ENCODE data around the gene NR2C2.
"Not testable (repeated sequence)": the region's sequence is repeated elsewhere in the genome, so short reads cannot be mapped to it uniquely, and the experiment has no call there.

The NR2C2 gene

DNA sequence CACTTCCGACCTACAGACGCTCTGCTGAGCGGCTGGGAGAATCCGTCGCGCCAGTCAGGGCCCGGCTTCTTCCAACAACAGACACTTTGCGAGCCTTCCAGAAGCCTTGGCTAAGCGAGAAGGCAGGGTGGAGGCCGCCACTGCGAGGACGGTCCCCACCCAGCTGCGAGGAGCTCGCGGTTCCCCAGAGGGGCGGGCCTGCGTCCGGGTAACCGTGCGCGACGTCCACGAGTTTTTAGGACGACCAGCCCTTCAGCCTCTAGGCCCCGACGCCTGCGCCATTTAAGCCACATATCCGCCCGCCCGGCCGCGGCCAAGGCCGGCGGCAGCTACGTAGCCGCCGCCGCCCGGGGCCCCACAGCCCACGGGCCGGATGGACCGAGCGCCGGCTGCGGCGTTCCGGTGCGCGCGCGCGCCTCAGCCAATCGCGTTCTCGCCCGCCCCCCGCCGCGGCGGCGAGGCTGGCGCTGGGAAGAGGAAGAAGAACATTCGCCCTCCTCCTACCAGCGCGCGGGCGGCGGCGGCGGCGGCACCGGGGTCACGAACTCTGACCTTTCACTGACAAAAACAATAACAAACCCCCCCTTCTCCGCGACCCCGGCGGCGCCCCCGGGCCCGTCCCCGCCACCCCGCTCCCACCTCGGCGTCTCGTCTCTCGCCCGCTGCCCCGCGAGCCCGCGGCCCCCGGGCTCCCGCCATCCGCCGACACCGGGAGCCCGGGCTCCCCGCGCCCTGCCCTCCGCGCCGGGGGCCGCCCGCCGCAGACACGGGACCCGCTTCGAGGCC, at the start of gene NR2C2:
Gene NR2C2, plus strand, starts transcription at position 484 of the 786 bp plus-strand sequence. CDS start 56,332 bp downstream, outside the sequence.
- peak; percentile 85 for DNase-seq
- in situ Hi-C loops (cut with MboI; ENCODE audit: low pct_unique_long_range_greater_than_20kb, low sequenced_read_pairs) = loop anchor here (25.0 kb wide), 1 partner anchor 465 kb away; no protein-coding TSS in a partner anchor

DNA sequence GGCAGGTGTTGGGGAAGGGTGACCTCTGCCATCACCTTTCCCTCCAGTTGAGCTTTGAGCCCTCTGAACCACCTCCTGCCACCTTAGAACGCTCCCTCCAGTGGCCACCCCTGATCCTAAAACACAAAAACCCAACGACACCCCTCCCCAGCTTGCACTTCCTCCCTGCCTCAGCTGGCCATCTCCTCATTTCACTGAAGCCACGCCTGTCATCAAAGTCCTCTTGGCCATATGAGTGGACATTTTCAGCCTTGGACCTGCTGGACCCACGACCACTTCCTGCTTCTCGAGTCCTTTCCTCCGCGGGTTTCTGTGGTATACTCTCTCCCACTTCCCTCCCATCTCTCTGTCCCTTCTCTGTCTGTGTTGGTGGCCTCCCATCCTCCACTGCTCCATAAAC, 48.5 kb upstream of the NR2C2 start:
- no peak for DNase-seq
- in situ Hi-C loops (cut with MboI; ENCODE audit: low pct_unique_long_range_greater_than_20kb, low sequenced_read_pairs) = no loop called here

DNA sequence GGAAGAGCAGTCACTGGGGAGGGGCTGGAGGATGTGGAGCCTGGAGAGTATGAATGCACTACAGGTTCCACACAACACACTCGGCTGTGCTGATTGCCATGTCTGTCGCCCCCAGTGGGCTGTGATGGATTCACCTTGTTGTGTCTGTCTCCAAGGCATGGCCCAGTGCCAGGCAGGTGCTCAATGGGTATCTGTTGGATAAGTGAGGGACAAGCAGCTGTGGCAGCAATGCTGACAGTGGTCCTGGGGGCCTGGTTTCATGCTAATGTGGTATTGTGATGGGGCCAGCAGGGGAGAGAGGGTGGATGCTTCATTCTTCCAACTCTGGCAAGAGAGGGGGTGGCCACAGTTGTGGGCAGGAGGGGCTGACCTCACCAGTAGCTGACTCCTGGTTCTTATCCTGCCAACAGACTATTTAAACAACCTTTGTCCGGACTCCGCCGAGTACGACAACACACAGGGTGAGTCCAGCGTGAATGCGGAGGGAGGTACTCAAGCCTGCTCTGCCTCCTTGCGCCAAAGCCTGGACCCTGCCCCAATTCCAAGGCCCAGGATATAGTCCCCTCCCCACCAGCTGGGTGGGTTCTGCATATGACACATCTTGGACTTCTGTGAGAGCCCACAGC, 47.3 kb upstream of the NR2C2 start:
- DNase-seq = no peak
- in situ Hi-C loops (cut with MboI; ENCODE audit: low pct_unique_long_range_greater_than_20kb, low sequenced_read_pairs) = no loop called here

DNA sequence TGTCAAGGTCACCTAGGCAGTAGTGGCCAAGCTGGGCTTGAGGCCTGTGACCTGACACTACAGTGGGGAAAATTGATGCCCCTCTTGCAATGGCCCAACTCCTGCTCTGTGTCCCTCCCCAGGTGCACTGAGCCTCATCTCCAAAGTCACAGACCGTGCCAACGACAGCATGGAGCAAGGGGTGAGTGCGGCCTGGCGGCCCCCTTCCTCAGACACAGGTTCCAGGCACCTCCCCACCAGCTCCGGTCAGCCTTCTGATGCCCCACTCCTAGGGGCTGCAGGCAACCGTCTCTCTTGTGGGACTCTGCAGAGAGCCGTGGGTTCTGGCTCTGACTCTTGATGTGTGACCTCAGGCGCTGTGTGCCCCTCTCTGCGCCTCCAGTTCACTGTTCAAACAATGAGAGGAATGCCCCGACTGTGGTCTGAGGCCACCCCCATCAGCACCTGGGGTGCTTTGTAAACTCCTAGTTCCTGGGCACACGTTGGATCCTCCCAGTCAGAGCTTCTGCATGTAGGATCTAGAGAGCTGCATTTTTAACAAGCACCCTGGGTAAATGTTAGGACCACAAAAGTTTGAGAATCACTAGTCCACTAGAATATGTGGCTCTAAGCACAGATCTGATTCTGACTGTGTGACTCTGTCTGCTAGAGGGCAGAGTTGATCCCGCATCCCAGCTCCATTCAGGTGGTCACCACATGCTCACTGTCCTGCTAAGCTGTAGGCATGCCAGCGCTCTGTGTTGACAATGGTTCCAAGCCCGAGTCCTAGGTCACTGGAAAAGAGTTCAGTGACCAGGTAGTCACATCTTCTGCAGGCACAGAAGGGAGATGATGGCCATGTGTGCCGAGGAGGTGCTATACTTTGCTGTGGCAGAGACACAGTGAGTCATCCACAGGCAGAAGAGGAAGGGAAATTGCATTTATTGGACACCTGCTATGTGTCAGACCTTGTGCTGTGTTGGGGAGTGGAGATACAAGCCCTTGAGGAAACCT, 46.2 kb upstream of the NR2C2 start:
- no peak for DNase-seq

DNA sequence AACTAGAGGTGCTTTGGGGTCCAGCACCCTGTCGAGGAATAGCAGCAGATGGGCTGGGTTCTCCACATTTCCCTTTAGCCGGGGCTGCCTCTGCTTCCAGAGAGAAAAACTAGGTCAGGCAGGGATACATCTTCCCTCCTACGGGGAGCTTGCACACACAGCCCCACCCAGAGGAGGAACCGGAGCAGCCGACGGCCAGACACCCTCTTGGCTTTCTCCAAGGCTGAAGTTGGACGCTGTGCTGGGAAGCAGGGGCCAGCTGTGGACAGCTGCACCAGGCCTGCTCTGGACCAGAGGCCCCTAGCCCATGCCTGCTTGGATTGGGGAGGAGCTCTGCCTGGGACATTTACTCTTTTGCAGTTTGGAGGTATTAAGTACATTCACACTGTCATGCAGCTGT, 44.7 kb upstream of the NR2C2 start:
- no peak for DNase-seq
- in situ Hi-C loops (cut with MboI; ENCODE audit: low pct_unique_long_range_greater_than_20kb, low sequenced_read_pairs) = no loop called here

More for the DNA sequence above, 46.2 kb upstream of the NR2C2 start:
- in situ Hi-C loops (cut with MboI; ENCODE audit: low pct_unique_long_range_greater_than_20kb, low sequenced_read_pairs) = no loop called here

DNA sequence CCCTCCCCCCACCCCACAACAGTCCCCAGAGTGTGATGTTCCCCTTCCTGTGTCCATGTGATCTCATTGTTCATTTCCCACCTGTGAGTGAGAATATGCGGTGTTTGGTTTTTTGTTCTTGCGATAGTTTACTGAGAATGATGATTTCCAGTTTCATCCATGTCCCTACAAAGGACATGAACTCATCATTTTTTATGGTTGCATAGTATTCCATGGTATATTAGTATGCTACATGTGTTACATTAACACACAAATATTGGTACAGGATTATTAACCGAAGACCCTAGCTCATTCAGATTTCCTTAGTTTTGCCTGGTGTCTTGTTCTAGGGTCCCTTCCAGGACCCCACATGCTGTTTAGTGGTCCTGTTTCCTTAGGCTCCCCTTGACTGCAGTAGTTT, 43.9 kb upstream of the NR2C2 start:
- DNase-seq; in situ Hi-C loops (cut with MboI; ENCODE audit: low pct_unique_long_range_greater_than_20kb, low sequenced_read_pairs): not testable (repeated sequence)

DNA sequence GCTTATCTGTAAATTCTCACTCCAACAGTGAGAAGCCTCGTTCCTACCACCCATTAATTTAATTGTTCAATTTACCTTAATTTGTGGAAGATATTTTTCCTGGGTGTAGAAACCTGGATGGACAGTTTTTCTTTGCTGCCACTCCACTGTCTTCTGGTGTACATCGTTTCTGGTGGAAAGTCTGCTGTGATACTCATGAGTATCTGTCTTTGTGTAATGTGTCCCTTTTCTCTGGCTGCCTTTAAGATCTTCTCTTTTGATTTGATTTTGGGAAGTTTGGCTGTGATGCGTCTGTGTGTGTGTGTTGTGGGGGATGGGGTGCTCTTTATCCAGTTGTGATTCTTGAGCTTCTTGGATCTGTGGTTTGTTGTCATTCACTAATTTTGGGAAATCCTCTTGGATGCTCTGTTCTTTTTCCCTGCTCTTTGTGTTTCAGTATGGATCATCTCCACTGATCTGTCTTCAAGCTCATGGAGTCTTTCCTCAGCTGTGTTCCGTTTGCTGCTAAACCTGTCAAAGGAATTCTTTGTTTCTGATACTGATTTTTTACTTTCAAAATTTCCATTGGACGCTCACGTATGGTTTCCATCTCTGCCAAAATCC, 42.2 kb upstream of the NR2C2 start:
- no peak for DNase-seq
- in situ Hi-C loops (cut with MboI; ENCODE audit: low pct_unique_long_range_greater_than_20kb, low sequenced_read_pairs) = no loop called here

DNA sequence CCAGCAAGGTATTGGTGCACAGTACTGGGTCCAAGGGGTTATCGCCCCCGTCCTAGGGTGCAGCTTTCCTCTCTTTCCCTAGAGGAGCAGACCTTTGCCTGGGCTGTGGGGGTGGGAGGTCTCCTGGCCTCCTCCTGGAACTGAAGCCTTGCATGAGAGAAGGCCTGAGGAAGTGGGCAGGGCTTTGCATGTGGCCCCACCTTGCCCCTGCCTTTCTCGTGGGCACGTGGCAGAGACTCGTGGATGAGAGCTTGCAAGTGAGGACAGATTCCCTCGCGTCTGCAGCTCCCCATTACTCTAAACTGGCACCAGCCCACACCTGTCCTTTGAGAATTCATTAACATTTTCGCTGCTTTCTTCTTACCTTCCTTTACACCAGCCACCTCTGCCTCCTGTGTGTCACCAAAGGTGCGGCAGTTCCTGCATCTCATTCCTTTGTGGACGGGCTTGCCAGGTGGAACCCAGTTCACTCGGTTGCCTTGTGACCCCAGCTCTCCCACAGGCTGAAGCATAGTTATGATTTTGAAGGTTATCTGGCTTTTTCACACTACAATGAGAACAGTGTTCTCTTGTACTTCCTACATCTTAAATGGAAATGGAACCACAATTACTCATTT, 40.9 kb upstream of the NR2C2 start:
- in situ Hi-C loops (cut with MboI; ENCODE audit: low pct_unique_long_range_greater_than_20kb, low sequenced_read_pairs) = no loop called here
- DNase-seq = no peak

DNA sequence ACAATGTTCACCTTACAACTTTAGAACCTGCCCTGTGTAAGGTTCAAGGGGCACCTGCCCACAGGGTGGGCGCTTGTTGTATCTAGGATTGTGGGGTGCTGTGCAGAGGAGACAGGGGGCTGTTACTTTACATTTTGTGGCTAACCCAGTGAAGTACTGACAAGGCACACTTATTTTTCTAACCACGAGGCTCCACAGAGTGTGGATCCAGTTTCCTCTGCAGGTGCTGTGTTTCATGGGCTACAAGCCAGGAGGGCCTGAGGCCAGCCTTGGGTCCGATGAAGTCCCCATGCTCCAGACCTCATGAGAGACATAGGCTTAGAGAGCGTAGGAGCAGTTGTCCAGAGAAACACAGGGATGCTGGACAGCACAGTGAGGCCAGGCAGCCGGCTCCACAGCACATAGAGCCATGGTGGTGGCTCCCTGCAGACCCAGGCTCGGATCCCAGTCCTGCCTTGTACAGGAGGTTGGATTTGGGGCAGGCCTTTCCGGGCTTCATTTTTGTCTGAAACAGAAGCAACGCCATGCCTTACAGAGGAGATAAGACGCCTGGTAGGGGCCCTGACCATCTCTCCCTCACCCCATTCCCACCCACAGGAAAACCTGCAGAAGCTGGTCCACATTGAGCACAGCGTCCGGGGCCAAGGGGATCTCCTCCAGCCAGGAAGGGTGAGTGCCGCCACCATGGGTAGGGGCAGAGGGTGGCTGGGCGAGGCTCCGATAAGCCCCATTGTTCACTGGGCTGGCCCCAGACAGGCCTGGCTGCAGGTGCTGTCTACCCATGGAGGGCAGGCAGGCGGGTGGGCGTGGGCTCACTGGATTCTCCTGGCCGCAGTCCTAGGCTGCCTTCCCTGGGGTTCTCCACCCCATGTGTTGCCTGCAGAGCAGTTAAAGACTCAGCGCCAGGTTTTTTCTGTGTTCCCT, 40.1 kb upstream of the NR2C2 start:
- in situ Hi-C loops (cut with MboI; ENCODE audit: low pct_unique_long_range_greater_than_20kb, low sequenced_read_pairs) = no loop called here
- DNase-seq = no peak

DNA sequence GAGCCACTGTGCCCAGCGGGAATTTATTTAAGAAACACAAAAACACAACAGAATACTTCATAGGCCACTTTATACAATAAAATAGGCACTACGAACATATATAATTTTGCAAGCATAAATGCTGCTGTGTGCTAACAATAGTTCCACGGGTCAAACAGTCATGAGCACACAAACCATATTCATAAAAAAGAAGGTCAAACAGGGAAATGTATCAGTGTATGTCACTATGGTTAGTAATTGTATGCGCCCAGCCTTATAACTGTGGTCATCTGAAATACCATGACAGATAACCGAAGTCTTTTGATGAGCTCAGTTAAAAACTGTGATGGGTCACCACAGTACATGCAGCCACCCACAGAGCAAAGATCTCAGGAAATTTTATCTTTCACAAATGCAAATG, 38.1 kb upstream of the NR2C2 start:
- DNase-seq = no peak
- in situ Hi-C loops (cut with MboI; ENCODE audit: low pct_unique_long_range_greater_than_20kb, low sequenced_read_pairs) = no loop called here

DNA sequence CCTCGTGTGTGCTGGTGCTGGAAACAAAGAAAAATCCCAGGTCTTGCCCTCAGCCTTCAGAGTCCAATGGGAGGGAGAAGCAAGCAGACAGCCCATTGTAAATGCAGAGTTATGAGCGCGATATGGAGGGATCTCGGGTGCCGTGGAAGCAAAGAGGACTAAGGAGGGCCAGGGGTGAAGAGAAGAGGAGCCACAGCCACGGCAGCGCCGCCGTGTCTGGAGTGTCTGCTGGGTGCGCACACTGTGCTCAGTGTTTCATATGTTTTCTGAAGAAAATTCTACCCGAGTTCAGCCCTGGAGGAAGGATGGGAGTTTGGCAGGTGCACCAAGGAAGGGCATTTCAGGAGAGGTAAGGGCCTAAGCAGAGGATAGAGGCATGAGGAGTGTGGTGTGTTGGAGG, 35.7 kb upstream of the NR2C2 start:
- no peak for DNase-seq
- in situ Hi-C loops (cut with MboI; ENCODE audit: low pct_unique_long_range_greater_than_20kb, low sequenced_read_pairs) = no loop called here

DNA sequence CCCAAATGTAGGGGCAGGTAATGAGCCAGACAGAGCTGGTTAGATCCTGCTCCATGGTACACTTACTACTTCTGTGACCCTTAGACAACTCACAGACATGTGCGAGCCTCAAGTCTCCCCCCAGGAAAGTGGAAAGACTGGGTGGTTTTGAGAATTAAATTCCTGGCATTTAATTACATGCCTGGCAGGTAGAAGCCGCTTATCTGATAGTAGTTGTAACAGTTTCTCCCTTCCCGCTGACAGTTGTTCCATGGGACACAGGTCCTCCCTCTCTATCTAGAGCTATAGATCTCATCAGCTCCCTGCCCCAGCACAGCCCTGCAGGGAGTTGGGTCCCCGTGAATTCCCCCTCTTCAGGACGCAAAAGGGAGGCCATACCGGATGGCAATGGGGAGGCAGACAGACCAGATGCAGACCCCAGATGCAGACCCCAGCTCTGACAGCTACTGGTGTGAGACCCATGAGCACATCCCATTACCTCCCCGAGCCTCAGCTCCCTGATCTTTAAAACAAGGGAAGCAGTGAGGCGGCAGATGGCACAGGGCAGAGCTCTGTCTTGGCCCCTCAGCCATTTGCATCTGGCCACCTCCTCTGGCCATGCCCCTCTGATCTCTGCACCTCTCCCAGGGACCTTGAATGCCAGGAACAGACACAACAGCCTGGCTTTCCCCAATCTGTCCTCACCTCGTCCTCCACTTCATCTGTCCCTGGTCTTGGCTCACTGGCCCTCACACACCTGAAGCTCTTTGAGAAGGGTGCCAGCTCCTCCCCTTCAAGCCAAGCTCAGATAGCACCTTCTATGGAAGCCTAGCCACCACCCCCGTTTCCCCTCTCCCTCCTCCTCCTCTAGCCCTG, 34.1 kb upstream of the NR2C2 start:
- no peak for DNase-seq
- in situ Hi-C loops (cut with MboI; ENCODE audit: low pct_unique_long_range_greater_than_20kb, low sequenced_read_pairs) = no loop called here

DNA sequence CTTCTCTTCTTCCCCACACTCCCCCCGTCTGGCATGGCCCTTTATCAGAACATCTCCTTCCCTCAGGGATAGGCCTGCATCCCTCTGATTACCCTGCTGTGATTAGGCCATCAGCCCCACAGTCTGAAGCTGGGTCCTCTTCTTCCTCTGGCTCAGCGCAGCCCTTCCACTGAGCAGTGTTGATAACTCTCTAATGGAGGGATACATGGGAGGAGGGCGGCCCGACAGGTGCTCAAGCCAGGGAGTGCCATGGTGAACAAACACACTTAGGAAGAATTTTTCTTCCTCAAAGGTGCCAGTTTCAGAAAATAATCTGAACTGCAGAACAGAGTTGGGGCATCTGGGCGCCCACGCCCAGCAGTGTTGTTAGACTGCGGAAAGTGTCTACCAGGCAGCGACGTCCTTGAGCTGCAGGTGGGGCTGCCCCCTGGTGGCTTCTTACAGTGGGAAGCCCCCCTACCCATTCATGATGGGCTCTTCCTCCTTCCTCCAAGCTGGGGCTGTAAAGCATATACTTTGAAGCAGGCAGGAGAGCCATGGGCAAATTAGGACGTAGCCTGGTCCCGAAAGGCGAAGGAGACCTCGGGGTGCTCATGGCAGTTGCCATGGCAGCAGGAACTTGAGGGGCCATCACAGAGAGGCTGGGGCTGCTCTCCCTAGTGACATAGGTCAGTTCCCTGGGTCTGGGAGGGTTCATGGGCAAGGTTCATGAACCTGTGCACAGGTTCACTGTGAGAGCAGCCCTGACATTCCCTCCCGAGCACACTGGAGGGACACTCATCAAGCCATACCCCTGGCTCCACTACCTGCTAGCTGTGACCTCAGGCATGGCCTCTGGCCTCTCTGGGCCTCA, 33.2 kb upstream of the NR2C2 start:
- DNase-seq = no peak
- in situ Hi-C loops (cut with MboI; ENCODE audit: low pct_unique_long_range_greater_than_20kb, low sequenced_read_pairs) = no loop called here

DNA sequence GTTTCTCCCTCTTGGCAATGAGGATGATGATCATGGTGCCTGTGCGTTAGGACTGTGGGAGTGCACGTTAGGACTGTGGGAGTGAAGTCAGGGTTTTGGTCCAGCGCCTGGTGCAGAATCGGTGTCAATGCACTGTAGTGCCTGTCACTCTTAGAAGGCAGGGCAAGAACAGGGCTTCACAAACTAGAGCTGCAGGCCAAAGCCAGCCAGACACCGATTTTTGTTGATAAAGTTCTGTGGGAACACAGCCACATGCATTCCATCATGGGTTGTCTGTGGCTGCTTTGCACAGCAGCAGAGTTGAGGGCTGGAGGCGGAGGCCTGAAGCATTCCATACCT, 32.6 kb upstream of the NR2C2 start:
- no peak for DNase-seq
- in situ Hi-C loops (cut with MboI; ENCODE audit: low pct_unique_long_range_greater_than_20kb, low sequenced_read_pairs) = no loop called here

DNA sequence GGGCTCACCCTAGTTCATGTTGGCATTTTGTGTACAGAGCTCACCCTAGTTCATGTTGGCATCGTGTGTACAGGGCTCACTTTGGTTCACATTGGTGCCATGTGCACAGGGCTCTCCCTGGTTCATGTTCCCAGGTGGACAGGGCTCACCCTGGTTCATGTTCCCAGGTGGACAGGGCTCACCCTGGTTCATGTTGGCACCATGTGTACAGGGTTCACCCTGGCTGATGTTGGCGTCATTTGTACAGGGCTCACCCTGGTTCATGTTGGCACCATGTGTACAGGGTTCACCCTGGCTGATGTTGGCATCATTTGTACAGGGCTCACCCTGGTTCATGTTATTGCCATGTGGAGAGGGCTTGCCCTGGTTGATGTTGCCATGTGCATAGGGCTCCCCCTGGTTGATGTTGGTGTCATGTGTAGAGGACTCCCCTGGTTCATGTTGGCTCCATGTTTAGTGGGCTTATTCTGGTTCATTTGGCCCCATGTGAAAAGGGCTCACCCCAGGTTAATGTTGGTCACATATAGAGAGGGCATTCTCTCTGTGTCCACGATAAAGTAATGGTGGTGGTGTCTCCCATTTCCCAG, 31.7 kb upstream of the NR2C2 start:
- no peak for DNase-seq
- in situ Hi-C loops (cut with MboI; ENCODE audit: low pct_unique_long_range_greater_than_20kb, low sequenced_read_pairs) = no loop called here

DNA sequence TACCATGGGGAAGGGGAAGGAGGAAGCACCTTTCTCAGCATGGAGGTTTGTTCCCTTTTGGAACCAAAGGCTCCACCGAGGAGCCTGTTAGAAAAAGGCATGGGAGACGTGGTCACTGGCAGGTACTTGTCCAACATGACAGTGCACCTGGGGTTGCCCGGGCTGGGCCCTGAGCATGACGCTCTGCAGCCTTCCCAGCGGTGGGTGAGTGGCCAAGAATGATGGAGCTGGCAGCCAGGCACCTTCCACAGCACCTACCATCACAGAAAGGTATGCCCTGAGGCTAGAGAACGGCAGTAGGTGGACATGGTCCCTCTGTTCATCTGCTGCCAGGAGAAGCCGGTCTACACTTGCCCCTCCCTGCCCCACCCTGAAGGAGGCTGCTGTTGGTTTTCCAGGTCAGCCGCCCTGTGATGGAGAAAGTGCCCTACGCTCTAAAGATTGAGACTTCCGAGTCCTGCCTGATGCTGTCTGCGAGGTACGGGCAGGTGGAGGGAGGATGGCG, 29.0 kb upstream of the NR2C2 start:
- DNase-seq = no peak
- in situ Hi-C loops (cut with MboI; ENCODE audit: low pct_unique_long_range_greater_than_20kb, low sequenced_read_pairs) = no loop called here
